Stimulated activated CD4-positive, alpha-beta T cell treated with anti-CD3 and anti-CD28 coated beads, Interleukin-1b, Interleukin-23, amount 100 ng/mL, for 24 hours (primary cell): Measurements from ENCODE around the gene LRRC40.
"Not testable (repeated sequence)": the region's sequence is repeated elsewhere in the genome, so short reads cannot be mapped to it uniquely, and the experiment has no call there.

Source experiments
- DNase-seq, 4 experiments: peaks; one replicate each; pipeline ENCODE4 v3.0.0-alpha.2; 2020; ENCODE audit warnings: low read depth in 4 of 4, low spot score in 1 of 4

LRRC40 gene

GRCh38 chr1:70204139-70204538, 1.2 kb downstream of the LRRC40 start:
- no peak for DNase-seq

GRCh38 chr1:70202173-70202758, 3.1 kb downstream of the LRRC40 start:
- no peak for DNase-seq

- DNase-seq = no peak
Observed at GRCh38 chr1:70200065-70200464, 5.3 kb downstream of the LRRC40 start.

GRCh38 chr1:70196333-70196732, 9.0 kb downstream of the LRRC40 start:
- no peak for DNase-seq

GRCh38 chr1:70195342-70195741, 10.0 kb downstream of the LRRC40 start:
- no peak for DNase-seq

GRCh38 chr1:70194601-70195000, 10.8 kb downstream of the LRRC40 start:
- DNase-seq = no peak

GRCh38 chr1:70192446-70192845, 12.9 kb downstream of the LRRC40 start:
- not testable (repeated sequence) for DNase-seq

- no peak for DNase-seq
Observed at GRCh38 chr1:70190180-70190579, 15.2 kb downstream of the LRRC40 start.

- DNase-seq = no peak
Observed at GRCh38 chr1:70188522-70188921, 16.9 kb downstream of the LRRC40 start.

GRCh38 chr1:70185181-70185580, 20.2 kb downstream of the LRRC40 start:
- DNase-seq = not testable (repeated sequence)

- DNase-seq = no peak
Observed at GRCh38 chr1:70171512-70171911, 33.9 kb downstream of the LRRC40 start.

- no peak for DNase-seq
Observed at GRCh38 chr1:70169018-70169839, 36.1 kb downstream of the LRRC40 start.

GRCh38 chr1:70168283-70168682, 37.1 kb downstream of the LRRC40 start:
- DNase-seq = no peak

- DNase-seq = no peak
Observed at GRCh38 chr1:70164350-70164749, 41.0 kb downstream of the LRRC40 start.

- DNase-seq = no peak
Observed at GRCh38 chr1:70156529-70157120, 48.8 kb downstream of the LRRC40 start.

- no peak for DNase-seq
Observed at GRCh38 chr1:70153739-70154138, 51.6 kb downstream of the LRRC40 start.

- DNase-seq = no peak
Observed at GRCh38 chr1:70150444-70150843, 54.9 kb downstream of the LRRC40 start.

- no peak for DNase-seq
Observed at GRCh38 chr1:70146488-70146887, 58.9 kb downstream of the LRRC40 start.

GRCh38 chr1:70143048-70143659, 62.2 kb downstream of the LRRC40 start:
- DNase-seq = no peak

GRCh38 chr1:70142075-70142474, 63.3 kb downstream of the LRRC40 start:
- DNase-seq = no peak

GRCh38 chr1:70140894-70141293, 64.5 kb downstream of the LRRC40 start:
- no peak for DNase-seq

GRCh38 chr1:70140343-70140742, 65.0 kb downstream of the LRRC40 start:
- no peak for DNase-seq
